C4-2B (cell line): ENCODE data around the gene MEF2C.

ENCODE experiments used
- H3K27ac ChIP-seq: fragments of 450-650 bp; 2 replicates; pipeline ENCODE4 v1.5.1; 2017
- CTCF ChIP-seq: fragments of 450-650 bp; conservative IDR thresholded peaks from 2 replicates; pipeline ENCODE4 v1.5.1; 2017; ENCODE audit warnings: mild to moderate bottlenecking
- ZFX ChIP-seq: fragments of 450-650 bp; IDR thresholded peaks from 2 replicates; pipeline ENCODE4 v1.6.1; 2017

Gene MEF2C

GRCh38 chr5:88831816-88832215 lies 51.2 kb downstream of the MEF2C start:
- H3K27ac ChIP-seq = no peak overlapping the region
- no peak for TF ChIP-seq CTCF
- TF ChIP-seq ZFX = no peak

- no peak overlapping the region for H3K27ac ChIP-seq
Observed at GRCh38 chr5:88830567-88830966, 52.4 kb downstream of the MEF2C start.

GRCh38 chr5:88829775-88830174 lies 53.2 kb downstream of the MEF2C start:
- no peak for TF ChIP-seq ZFX
- TF ChIP-seq CTCF = no peak
- no peak overlapping the region for H3K27ac ChIP-seq

More at GRCh38 chr5:88830567-88830966, 52.4 kb downstream of the MEF2C start:
- TF ChIP-seq CTCF (no peak), ZFX (no peak)

GRCh38 chr5:88829054-88829453 lies 53.9 kb downstream of the MEF2C start:
- no peak; the same call in 1 of the 2 replicates for TF ChIP-seq CTCF
- TF ChIP-seq ZFX = no peak
- H3K27ac ChIP-seq = no peak overlapping the region

GRCh38 chr5:88827997-88828396 lies 55.0 kb downstream of the MEF2C start:
- H3K27ac ChIP-seq = no peak overlapping the region
- no peak for TF ChIP-seq CTCF
- TF ChIP-seq ZFX = no peak

- no peak overlapping the region for H3K27ac ChIP-seq
- TF ChIP-seq CTCF = no peak
- TF ChIP-seq ZFX = no peak
Observed at GRCh38 chr5:88826646-88827585, 56.1 kb downstream of the MEF2C start.

GRCh38 chr5:88825584-88826315 lies 57.2 kb downstream of the MEF2C start:
- TF ChIP-seq ZFX (no peak), CTCF (no peak)
- no peak overlapping the region for H3K27ac ChIP-seq
